GM12875 (cell line): ENCODE measurements around the gene HIPK1.
A peak's percentile ranks its signal among the peaks of the same experiment; 100 is the strongest.

Source experiments
- H3K4me3 ChIP-seq: one replicate; pipeline ENCODE4 v1.5.1; 2011; ENCODE audit warnings: low read depth, low read length, control low read depth
- TF ChIP-seq, protein P1 (sequence below): IDR thresholded peaks from 2 replicates; pipeline ENCODE4 v1.5.1; 2011; ENCODE audit warnings: low read depth, mild to moderate bottlenecking, control low read depth, inconsistent platforms, low read length, moderate library complexity, borderline replicate concordance; ENCODE audit not compliant: insufficient read depth

HIPK1 gene

DNA sequence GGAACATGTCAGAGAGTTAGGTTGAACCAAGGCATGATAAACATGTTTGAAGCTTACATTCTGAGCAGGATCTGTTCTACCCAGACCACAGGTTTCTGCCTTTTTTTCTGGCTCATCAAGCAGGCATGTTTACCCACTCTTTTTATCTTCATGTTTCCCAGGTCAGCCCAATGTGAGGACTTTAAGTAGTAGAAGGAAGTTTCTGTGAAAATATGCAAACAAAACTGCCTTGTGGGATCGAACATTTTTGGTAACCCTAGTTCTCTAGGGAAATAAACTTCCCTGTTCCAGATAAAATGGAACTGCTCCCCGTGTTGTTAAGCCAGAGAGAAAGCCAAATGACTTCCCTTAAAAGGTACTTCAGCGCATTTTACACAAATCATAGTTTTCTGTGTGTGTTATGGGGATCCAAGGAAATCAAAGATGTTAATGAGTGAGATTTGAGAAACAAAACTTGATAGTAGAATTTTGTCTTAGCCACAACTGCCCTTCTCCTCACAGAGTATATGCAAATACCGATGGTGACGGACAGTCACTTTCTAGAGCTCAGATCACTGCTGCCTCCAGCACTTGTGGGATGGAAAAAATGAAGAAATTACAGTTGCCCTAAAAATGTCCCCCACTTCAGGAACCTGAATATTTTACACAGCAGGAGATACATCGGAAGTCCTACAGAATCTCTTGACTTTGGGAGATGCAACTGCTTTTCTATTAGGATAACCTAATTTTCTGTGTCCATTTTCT is 765 bp upstream of the HIPK1 start:
- TF ChIP-seq, protein P1, sequence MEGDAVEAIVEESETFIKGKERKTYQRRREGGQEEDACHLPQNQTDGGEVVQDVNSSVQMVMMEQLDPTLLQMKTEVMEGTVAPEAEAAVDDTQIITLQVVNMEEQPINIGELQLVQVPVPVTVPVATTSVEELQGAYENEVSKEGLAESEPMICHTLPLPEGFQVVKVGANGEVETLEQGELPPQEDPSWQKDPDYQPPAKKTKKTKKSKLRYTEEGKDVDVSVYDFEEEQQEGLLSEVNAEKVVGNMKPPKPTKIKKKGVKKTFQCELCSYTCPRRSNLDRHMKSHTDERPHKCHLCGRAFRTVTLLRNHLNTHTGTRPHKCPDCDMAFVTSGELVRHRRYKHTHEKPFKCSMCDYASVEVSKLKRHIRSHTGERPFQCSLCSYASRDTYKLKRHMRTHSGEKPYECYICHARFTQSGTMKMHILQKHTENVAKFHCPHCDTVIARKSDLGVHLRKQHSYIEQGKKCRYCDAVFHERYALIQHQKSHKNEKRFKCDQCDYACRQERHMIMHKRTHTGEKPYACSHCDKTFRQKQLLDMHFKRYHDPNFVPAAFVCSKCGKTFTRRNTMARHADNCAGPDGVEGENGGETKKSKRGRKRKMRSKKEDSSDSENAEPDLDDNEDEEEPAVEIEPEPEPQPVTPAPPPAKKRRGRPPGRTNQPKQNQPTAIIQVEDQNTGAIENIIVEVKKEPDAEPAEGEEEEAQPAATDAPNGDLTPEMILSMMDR = no peak
- peak overlapping the region; percentile 91 for H3K4me3 ChIP-seq

- H3K4me3 ChIP-seq = peak overlapping the region; percentile 91
- TF ChIP-seq, protein P1 = no peak
Measured at GRCh38 chr1:113929750-113930498, 800 bp downstream of the HIPK1 start.

GRCh38 chr1:113930499-113931161 is 1.5 kb downstream of the HIPK1 start:
- TF ChIP-seq, protein P1 = no peak
- peak overlapping the region; percentile 91 for H3K4me3 ChIP-seq

DNA sequence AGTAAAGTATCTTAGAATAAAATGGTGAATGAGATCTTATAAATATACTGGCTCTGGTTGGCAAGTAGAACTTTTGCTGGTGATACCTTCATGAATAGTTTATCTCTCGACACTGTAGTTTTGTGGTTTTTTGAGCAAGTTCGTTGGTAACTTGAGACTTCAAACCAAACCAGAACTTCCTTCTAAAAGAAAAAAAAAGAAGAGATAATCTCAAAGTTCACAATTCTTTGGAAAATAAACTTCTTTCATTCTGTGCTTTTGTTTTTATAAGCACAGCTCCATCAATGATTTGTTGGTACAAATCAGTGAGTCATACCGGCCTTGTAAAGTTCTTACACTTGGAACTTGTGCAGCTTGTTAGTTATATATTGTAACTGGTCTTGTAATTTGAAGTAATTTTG is 2.3 kb downstream of the HIPK1 start:
- H3K4me3 ChIP-seq = no peak overlapping the region
- TF ChIP-seq, protein P1 = no peak

GRCh38 chr1:113934006-113934405 is 4.9 kb downstream of the HIPK1 start:
- TF ChIP-seq, protein P1 = no peak

DNA sequence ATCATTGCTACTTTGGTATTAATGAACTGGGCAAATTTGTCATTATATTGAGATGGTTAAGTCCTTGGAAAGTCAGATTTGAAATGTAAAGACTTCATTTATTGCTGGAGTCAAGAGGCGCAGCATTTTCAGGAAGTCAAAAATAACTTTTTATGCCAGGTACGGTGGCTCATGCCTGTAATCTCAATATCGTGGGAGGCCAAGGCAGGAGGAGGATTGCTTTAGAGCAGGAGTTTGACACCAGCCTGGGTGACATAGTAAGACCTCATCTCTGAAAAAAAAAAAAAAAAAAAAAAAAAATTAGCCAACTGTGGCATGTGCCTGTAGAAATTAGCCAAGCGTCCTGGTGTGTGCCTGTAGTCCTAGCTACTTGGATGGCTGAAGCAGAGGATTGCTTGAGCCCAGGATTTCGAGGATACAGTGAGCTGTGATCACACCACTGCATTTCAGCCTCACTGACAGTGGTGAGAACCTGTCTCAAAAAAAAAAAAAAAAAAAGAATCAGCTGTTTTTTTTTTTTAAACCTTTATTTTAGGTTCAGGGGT is 5.5 kb downstream of the HIPK1 start:
- TF ChIP-seq, protein P1 = no peak
- H3K4me3 ChIP-seq = no peak overlapping the region

More at GRCh38 chr1:113934006-113934405, 4.9 kb downstream of the HIPK1 start:
- no peak overlapping the region for H3K4me3 ChIP-seq
